ENCODE data around the gene LSP1. TPM values are rescaled to one million over a fixed set of nuclear protein-coding genes. Genes with fewer than 3 reads are reported as not detected.

The LSP1 gene
- total and polyA plus RNA-seq, 2 of the 4 experiments (the other 2 are of a cell fraction): not detected

- CTCF ChIA-PET: no interaction called here
- no peak overlapping the region for H3K23ac ChIP-seq (ENCODE audit: low read depth, low read length)
- H4K91ac ChIP-seq (ENCODE audit: insufficient read depth, low read depth, low read length): peak overlapping the region; percentile 89
- H3K9me3 ChIP-seq (ENCODE audit: control insufficient read depth, insufficient read depth, low read length): no peaks in the 10 kb centered on the region
- 53% methylated on average over 4 of the region's 18 CpGs; no CpG with 5 or more reads in 1 of the 2 experiments for WGBS, 2 experiments (ENCODE audit: extremely low coverage in 2 of 2, insufficient read length in 1 of 2)
- H4K8ac ChIP-seq (ENCODE audit: low read depth in 2 of 2, low read length in 2 of 2): peak overlapping the region; percentile 40 to 71; a peak in 3 of 4 replicates
- in situ Hi-C loops (cut with MboI; ENCODE audit: low sequenced_read_pairs): no loop called here
- no peak overlapping the region; the same call in 1 of the 2 replicates for H3K56ac ChIP-seq (ENCODE audit: extremely low read depth, insufficient read depth, low read length)
- intact Hi-C loops (cut with micrococcal nuclease): no loop called here
- no peak overlapping the region; the same call in 1 of the 3 replicates for H2BK15ac ChIP-seq (ENCODE audit: low read depth, low read length)
- ATAC-seq (ENCODE audit: low read depth) (peak; percentile 3; the same call in 1 of the 2 replicates), DNase-seq (no peak)
- peak overlapping the region; percentile 78 for H3K4ac ChIP-seq (ENCODE audit: low read depth, low read length)
- dilution Hi-C loops (cut with HindIII; ENCODE audit: low sequenced_read_pairs, unreplicated experiment): no loop called here
- TF ChIP-seq BHLHE40 (IDR thresholded peaks at IDR 0.05; ENCODE audit: low read depth, low read length) (no peak), USF2 (IDR thresholded peaks at IDR 0.05; ENCODE audit: low read depth, low read length) (no peak), MXI1 (IDR thresholded peaks at IDR 0.05; ENCODE audit: borderline replicate concordance, low read depth, low read length) (no peak), NFE2L2 (IDR thresholded peaks at IDR 0.05; ENCODE audit: low read depth, low read length) (no peak), CHD1 (IDR thresholded peaks at IDR 0.05; ENCODE audit: low read depth, low read length) (no peak), RCOR1 (IDR thresholded peaks at IDR 0.05; ENCODE audit: insufficient replicate concordance, low read length) (no peak), CTCF (conservative IDR thresholded peaks at IDR 0.05; ENCODE audit: low read depth, low read length) (no peak), CEBPB (IDR thresholded peaks at IDR 0.05; ENCODE audit: low read depth, low read length) (no peak), MAZ (IDR thresholded peaks at IDR 0.05; ENCODE audit: borderline replicate concordance, low read depth, low read length) (no peak), POLR2A (IDR thresholded peaks at IDR 0.05; ENCODE audit: low read depth, low read length) (no peak)
- peak overlapping the region; percentile 62; the same call in 1 of the 2 replicates for H3K14ac ChIP-seq (replicated peaks; ENCODE audit: low read depth, low read length)
- peaks cover 4% of the 10 kb centered on the region for H3K9me1 ChIP-seq (ENCODE audit: insufficient read depth, low read length)
- H2BK120ac ChIP-seq (ENCODE audit: low read depth, low read length): peak overlapping the region; percentile 90
- peaks cover 14% of the 10 kb centered on the region for H3K4me1 ChIP-seq (ENCODE audit: control insufficient read depth, insufficient read depth, low read length)
- no peak overlapping the region; the same call in 1 of the 2 replicates for H3K4me2 ChIP-seq (ENCODE audit: low read depth, low read length)
- peaks cover 9% of the 10 kb centered on the region; the same call in 1 of the 2 replicates for H3K27me3 ChIP-seq (ENCODE audit: control insufficient read depth, insufficient read depth, low read length)
- H3K18ac ChIP-seq (ENCODE audit: low read depth, low read length): peak overlapping the region; percentile 33; the same call in 1 of the 2 replicates
- H4K5ac ChIP-seq (ENCODE audit: low read depth, low read length): peak overlapping the region; percentile 69; the same call in 1 of the 2 replicates
- no peaks in the 10 kb centered on the region for H3K79me1 ChIP-seq (ENCODE audit: low read depth in 1 of 2, low read length in 2 of 2)
- H4K20me1 ChIP-seq (ENCODE audit: insufficient read depth, low read length): no peaks in the 10 kb centered on the region
- peak overlapping the region; percentile 25; the same call in 1 of the 2 replicates for H3K27ac ChIP-seq (ENCODE audit: insufficient read depth, low read length)
- peak overlapping the region; percentile 83 for H2AFZ ChIP-seq (replicated peaks; ENCODE audit: low read length, poor library complexity)
- H3K4me3 ChIP-seq (ENCODE audit: insufficient read depth, low read depth, low read length): no peak overlapping the region
- peak overlapping the region; percentile 82 for H2AK5ac ChIP-seq (ENCODE audit: low read depth, low read length)
- peak overlapping the region; percentile 98 for H2AK9ac ChIP-seq (replicated peaks; ENCODE audit: low read depth, low read length, poor library complexity)
- H2BK20ac ChIP-seq (ENCODE audit: low read depth, low read length): peak overlapping the region; percentile 83
- POLR2A ChIA-PET (ENCODE audit: unreplicated experiment): no interaction called here
- H3K36me3 ChIP-seq (ENCODE audit: control insufficient read depth, insufficient read depth, low read length): no peaks in the 10 kb centered on the region
- no peak overlapping the region; the same call in 1 of the 2 replicates for H3K9ac ChIP-seq (ENCODE audit: low read depth, low read length)
- no TSS peak for BruUV-seq (replicated peaks)
- H2BK5ac ChIP-seq (ENCODE audit: low read depth, low read length, poor library complexity, severe bottlenecking): no peak overlapping the region
Observed at GRCh38 chr11:1864231-1864630, 11.3 kb downstream of the LSP1 start.
